Keratinocyte (primary cell): Measurements from ENCODE around the gene TNFAIP3. TPM values are rescaled to one million over a fixed set of nuclear protein-coding genes. Genes with fewer than 3 reads are reported as not detected.

ENCODE experiments used
- DNase-seq: peaks from one replicate; pipeline ENCODE4 v3.0.0-alpha.2; 2011; ENCODE audit warnings: low read depth, missing footprints, low spot score
- FAIRE-seq: peaks from 2 replicates; lab custom pipeline; 2011; peaks lifted over from hg19 to GRCh38; lab: Jason Lieb, UNC
- H2AFZ ChIP-seq: 2 replicates; pipeline ENCODE4 v1.6.0; 2012; ENCODE audit warnings: low read length, control low read depth, inconsistent platforms; ENCODE audit not compliant: control insufficient read depth
- H3K27ac ChIP-seq: 2 replicates; pipeline ENCODE4 v1.5.1; 2011; ENCODE audit warnings: low read length; ENCODE audit not compliant: control insufficient read depth, insufficient read depth
- H3K27me3 ChIP-seq: 3 replicates; pipeline ENCODE4 v1.6.0; 2011; ENCODE audit warnings: low read length; ENCODE audit not compliant: control insufficient read depth, insufficient read depth; ENCODE audit errors: extremely low read depth
- H3K36me3 ChIP-seq, 2 experiments: 2 replicates in 1 of 2; 3 replicates in 1 of 2; pipeline ENCODE4 v1.5.1; 2011; ENCODE audit warnings: low read length in 2 of 2, mild to moderate bottlenecking in 1 of 2; ENCODE audit not compliant: control insufficient read depth in 2 of 2, insufficient read depth in 2 of 2; ENCODE audit errors: extremely low read depth in 1 of 2
- H3K4me1 ChIP-seq: 3 replicates; pipeline ENCODE4 v1.5.1; 2011; ENCODE audit warnings: low read length; ENCODE audit not compliant: control insufficient read depth, insufficient read depth; ENCODE audit errors: extremely low read depth
- H3K4me2 ChIP-seq: 3 replicates; pipeline ENCODE4 v1.6.0; 2011; ENCODE audit warnings: low read depth, low read length; ENCODE audit not compliant: control insufficient read depth, insufficient read depth; ENCODE audit errors: extremely low read depth
- H3K4me3 ChIP-seq, 3 experiments: fragments of 200-600 bp in 1 of 3; sonication (generic) in 1 of 3; 2 replicates in 2 of 3; 3 replicates in 1 of 3; pipeline ENCODE4 v1.5.1; 2011 to 2016; ENCODE audit warnings: low read length in 3 of 3, mild to moderate bottlenecking in 3 of 3, control low read depth in 2 of 3, inconsistent platforms in 1 of 3, low read depth in 1 of 3, mixed read lengths in 1 of 3, mixed run types in 1 of 3, moderate library complexity in 1 of 3; ENCODE audit not compliant: control insufficient read depth in 2 of 3, insufficient read depth in 2 of 3; ENCODE audit errors: extremely low read depth in 1 of 3
- H3K79me2 ChIP-seq: 2 replicates; pipeline ENCODE4 v1.6.0; 2012; ENCODE audit warnings: low read length; ENCODE audit not compliant: control insufficient read depth, insufficient read depth
- H3K9ac ChIP-seq: 3 replicates; pipeline ENCODE4 v1.6.0; 2011; ENCODE audit warnings: low read length; ENCODE audit not compliant: control insufficient read depth, insufficient read depth; ENCODE audit errors: extremely low read depth
- H3K9me1 ChIP-seq: 3 replicates; pipeline ENCODE4 v1.6.0; 2011; ENCODE audit warnings: low read length; ENCODE audit not compliant: control insufficient read depth, insufficient read depth; ENCODE audit errors: extremely low read depth
- H3K9me3 ChIP-seq: 2 replicates; pipeline ENCODE4 v1.5.1; 2012; ENCODE audit warnings: low read depth, low read length; ENCODE audit not compliant: control insufficient read depth
- H4K20me1 ChIP-seq: 3 replicates; pipeline ENCODE4 v1.6.0; 2011; ENCODE audit warnings: low read length; ENCODE audit not compliant: control insufficient read depth, insufficient read depth; ENCODE audit errors: extremely low read depth
- CTCF ChIP-seq, 3 experiments: IDR thresholded peaks in 1 of 3; conservative IDR thresholded peaks in 1 of 3; optimal IDR thresholded peaks in 1 of 3; 2 replicates in 2 of 3; 3 replicates in 1 of 3; pipeline versions ENCODE3 to v1.5.1; 2011; ENCODE audit warnings: low read length in 3 of 3, mild to moderate bottlenecking in 3 of 3, moderate library complexity in 2 of 3, control low read depth in 1 of 3, inconsistent platforms in 1 of 3; ENCODE audit not compliant: insufficient read depth in 2 of 3; ENCODE audit errors: extremely low read depth in 1 of 3
- EZH2 ChIP-seq: IDR thresholded peaks from one replicate; pipeline ENCODE4 v1.6.1; 2012; ENCODE audit warnings: inconsistent platforms, mild to moderate bottlenecking, low read length, moderate library complexity
- dilution Hi-C: fragments of 300-500 bp; cut with MboI; formaldehyde crosslinking; loops from one replicate; pipeline ENCODE4 v1.7.0; 2020; ENCODE audit warnings: low sequenced_read_pairs; ENCODE audit not compliant: extremely low pct_ligation_motif_present
- polyA plus RNA-seq, 5 experiments: library from polyadenylated mRNA; depleted of rRNA in 3 of 5; stranded (reverse) in 3 of 5; stranded (forward) in 1 of 5; unstranded in 1 of 5; fragments of >200 nt; gene quantifications; 1 replicate in 1 of 5; 2 replicates in 3 of 5; 3 replicates in 1 of 5; pipeline versions ENCODE4 v1.2.1 to v1.2.3, GENCODE V29; 2011 to 2012; ENCODE audit warnings: missing spikeins in 2 of 5, low read depth in 1 of 5, low replicate concordance in 1 of 5

The TNFAIP3 gene
- polyA plus RNA-seq, 1 donor (not counting 4 experiments of a cell fraction or from before 2014, with no cell fraction given) = 141 TPM

- TF ChIP-seq CTCF (optimal IDR thresholded peaks at IDR 0.05 in 1 of 3, IDR thresholded peaks at IDR 0.05 in 1 of 3, conservative IDR thresholded peaks at IDR 0.05 in 1 of 3; ENCODE audit: extremely low read depth in 1 of 3, insufficient read depth in 2 of 3, low read length in 3 of 3) = no peak
- TF ChIP-seq EZH2 = no peak
- Histone ChIP-seq H3K9me1 (no peaks in the 10 kb centered on the region), H3K36me3 (no peaks in the 10 kb centered on the region), H3K4me3 (no peak overlapping the region), H3K27ac (peak overlapping the region; percentile 48), H3K4me1 (peaks cover 17% of the 10 kb centered on the region), H4K20me1 (no peaks in the 10 kb centered on the region), H3K4me2 (peak overlapping the region; percentile 59), H3K79me2 (no peaks in the 10 kb centered on the region), H3K9me3 (no peaks in the 10 kb centered on the region), H2AFZ (peak overlapping the region; percentile 32), H3K27me3 (no peaks in the 10 kb centered on the region), H3K9ac (no peak overlapping the region)
- FAIRE-seq = peak; percentile 97
- peak; percentile 72 for DNase-seq
- dilution Hi-C loops = no loop called here
Observed at GRCh38 chr6:137926207-137926731, 59.2 kb downstream of the TNFAIP3 start.

GRCh38 chr6:137926985-137927384, 59.9 kb downstream of the TNFAIP3 start:
- H3K9me3 ChIP-seq = no peaks in the 10 kb centered on the region
- H3K4me3 ChIP-seq = no peak overlapping the region
- no peaks in the 10 kb centered on the region for H3K9me1 ChIP-seq
- peak overlapping the region; percentile 59 for H3K4me2 ChIP-seq
- peak; percentile 48 for FAIRE-seq
- peak overlapping the region; percentile 48 for H3K27ac ChIP-seq
- no peaks in the 10 kb centered on the region for H3K27me3 ChIP-seq
- H2AFZ ChIP-seq = no peak overlapping the region
- DNase-seq = no peak
- dilution Hi-C loops = no loop called here
- no peaks in the 10 kb centered on the region for H3K79me2 ChIP-seq
- H3K9ac ChIP-seq = no peak overlapping the region
- no peaks in the 10 kb centered on the region for H3K36me3 ChIP-seq
- TF ChIP-seq CTCF (optimal IDR thresholded peaks at IDR 0.05 in 1 of 3, IDR thresholded peaks at IDR 0.05 in 1 of 3, conservative IDR thresholded peaks at IDR 0.05 in 1 of 3; ENCODE audit: extremely low read depth in 1 of 3, insufficient read depth in 2 of 3, low read length in 3 of 3) (no peak), EZH2 (no peak)
- H4K20me1 ChIP-seq = no peaks in the 10 kb centered on the region
- H3K4me1 ChIP-seq = peaks cover 19% of the 10 kb centered on the region
